ENCODE measurements around the gene TENT5A. TPM values are rescaled to one million over a fixed set of nuclear protein-coding genes. Genes with fewer than 3 reads are reported as not detected.
"Not testable (repeated sequence)": the region's sequence is repeated elsewhere in the genome, so short reads cannot be mapped to it uniquely, and the experiment has no call there.

Gene TENT5A
- total RNA-seq, 6 experiments from 2014 or later, result 52.7 to 67.2 (median 62.0) TPM

DNA sequence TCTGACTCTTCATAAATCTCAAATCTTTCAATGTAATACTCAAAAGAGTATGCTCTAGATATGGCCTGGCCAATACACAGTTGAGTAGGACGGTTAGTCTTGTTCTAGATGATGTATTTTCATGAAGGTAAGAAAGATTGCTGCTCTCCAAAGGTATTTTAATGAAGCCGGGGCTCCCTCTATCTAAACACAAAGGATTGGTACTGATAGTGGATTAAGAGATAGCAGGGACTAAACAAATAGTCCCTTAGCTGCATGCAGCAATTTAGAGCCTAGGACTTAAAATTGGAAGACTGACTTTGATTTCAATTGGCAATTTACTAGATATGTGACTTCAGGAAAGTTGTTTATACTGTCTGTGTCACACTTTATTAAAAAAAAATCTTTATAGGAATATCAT lies 31.4 kb upstream of the TENT5A start:
- TF ChIP-seq, protein P1, sequence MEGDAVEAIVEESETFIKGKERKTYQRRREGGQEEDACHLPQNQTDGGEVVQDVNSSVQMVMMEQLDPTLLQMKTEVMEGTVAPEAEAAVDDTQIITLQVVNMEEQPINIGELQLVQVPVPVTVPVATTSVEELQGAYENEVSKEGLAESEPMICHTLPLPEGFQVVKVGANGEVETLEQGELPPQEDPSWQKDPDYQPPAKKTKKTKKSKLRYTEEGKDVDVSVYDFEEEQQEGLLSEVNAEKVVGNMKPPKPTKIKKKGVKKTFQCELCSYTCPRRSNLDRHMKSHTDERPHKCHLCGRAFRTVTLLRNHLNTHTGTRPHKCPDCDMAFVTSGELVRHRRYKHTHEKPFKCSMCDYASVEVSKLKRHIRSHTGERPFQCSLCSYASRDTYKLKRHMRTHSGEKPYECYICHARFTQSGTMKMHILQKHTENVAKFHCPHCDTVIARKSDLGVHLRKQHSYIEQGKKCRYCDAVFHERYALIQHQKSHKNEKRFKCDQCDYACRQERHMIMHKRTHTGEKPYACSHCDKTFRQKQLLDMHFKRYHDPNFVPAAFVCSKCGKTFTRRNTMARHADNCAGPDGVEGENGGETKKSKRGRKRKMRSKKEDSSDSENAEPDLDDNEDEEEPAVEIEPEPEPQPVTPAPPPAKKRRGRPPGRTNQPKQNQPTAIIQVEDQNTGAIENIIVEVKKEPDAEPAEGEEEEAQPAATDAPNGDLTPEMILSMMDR (IDR thresholded peaks at IDR 0.05), result no peak
- Mint-ChIP-seq H3K27me3 (ENCODE audit: insufficient read depth) (no peaks in the 10 kb centered on the region), H3K4me1 (ENCODE audit: low read depth) (peaks cover 33% of the 10 kb centered on the region), H3K27ac (no peak overlapping the region), H3K36me3 (ENCODE audit: low read depth) (0 out of 2 replicates have a peak, but pooled peaks cover 5% of the 10 kb centered on the region), H3K9me3 (no peaks in the 10 kb centered on the region), H3K4me3 (no peak overlapping the region)
- DNase-seq, result no peak

DNA sequence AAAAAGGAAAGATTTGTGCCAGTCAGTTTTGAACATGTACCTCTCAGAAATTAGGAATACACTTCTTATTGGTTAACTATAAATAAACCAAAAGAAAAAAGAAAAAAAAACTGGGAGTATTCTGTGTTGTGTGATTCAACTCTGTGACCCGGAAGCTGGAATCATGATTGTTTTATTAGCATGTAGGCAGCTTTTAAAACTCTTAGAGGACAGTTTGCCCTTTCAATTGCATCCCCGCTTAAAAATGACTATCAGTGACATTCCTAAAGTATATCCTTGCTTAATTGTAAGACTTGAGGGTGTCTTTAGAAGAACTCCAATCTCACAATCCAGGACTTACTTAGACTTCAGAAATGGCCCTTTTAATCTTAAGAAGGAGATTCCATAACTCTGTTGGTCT lies 29.1 kb upstream of the TENT5A start:
- no peak overlapping the region for H3K4me3 Mint-ChIP-seq
- no peaks in the 10 kb centered on the region for H3K27me3 Mint-ChIP-seq (ENCODE audit: insufficient read depth)
- peaks cover 5% of the 10 kb centered on the region; the same call in 1 of the 2 replicates for H3K36me3 Mint-ChIP-seq (ENCODE audit: low read depth)
- H3K9me3 Mint-ChIP-seq, result no peaks in the 10 kb centered on the region
- H3K27ac Mint-ChIP-seq, result no peak overlapping the region
- TF ChIP-seq, protein P1 (IDR thresholded peaks at IDR 0.05), result no peak
- peaks cover 11% of the 10 kb centered on the region for H3K4me1 Mint-ChIP-seq (ENCODE audit: low read depth)
- DNase-seq, result no peak

DNA sequence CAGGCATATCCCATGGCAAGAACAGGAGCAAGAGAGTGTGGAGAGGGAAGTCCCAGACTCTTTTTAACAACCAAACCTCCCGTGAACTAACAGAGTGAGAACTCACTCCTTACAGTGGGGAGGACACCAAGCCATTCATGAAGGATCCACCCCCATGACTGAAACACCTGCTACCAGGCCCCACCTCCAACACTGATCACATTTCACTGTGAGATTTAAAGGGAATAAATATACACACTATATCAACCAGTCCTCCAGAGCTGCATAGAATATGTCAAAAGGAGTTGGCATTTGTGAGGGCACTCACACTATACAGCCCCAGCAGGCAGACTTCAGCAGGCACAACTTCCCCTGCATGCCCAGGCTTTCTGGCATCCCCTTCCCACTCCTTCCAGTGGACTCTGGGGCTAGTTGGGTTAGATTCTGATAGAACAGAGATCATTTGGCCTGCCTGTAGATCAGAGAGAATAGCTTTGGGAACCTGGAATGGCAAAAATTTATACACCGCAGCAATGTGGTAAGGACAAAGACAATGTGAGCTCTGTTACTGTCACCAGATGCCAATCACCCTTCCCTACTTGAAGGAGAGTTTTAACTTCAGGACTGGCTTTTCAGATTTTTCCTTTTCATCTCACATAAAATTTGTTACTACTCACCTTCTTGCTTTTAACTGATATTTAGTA lies 25.2 kb upstream of the TENT5A start:
- no peak overlapping the region for H3K4me3 Mint-ChIP-seq
- no peak overlapping the region for H3K27ac Mint-ChIP-seq
- peaks cover 11% of the 10 kb centered on the region; the same call in 1 of the 2 replicates for H3K36me3 Mint-ChIP-seq (ENCODE audit: low read depth)
- no peaks in the 10 kb centered on the region; the same call in 1 of the 2 replicates for H3K27me3 Mint-ChIP-seq (ENCODE audit: insufficient read depth)
- DNase-seq, result no peak
- no peaks in the 10 kb centered on the region for H3K9me3 Mint-ChIP-seq
- H3K4me1 Mint-ChIP-seq (ENCODE audit: low read depth), result peaks cover 18% of the 10 kb centered on the region
- TF ChIP-seq, protein P1 (IDR thresholded peaks at IDR 0.05), result no peak

- H3K27me3 Mint-ChIP-seq (ENCODE audit: insufficient read depth); H3K36me3 Mint-ChIP-seq (ENCODE audit: low read depth); H3K4me3 Mint-ChIP-seq; H3K27ac Mint-ChIP-seq; DNase-seq; H3K9me3 Mint-ChIP-seq: not testable (repeated sequence)
- peaks cover 33% of the 10 kb centered on the region for H3K4me1 Mint-ChIP-seq (ENCODE audit: low read depth)
Observed at GRCh38 chr6:81776219-81776618, 23.7 kb upstream of the TENT5A start.

- no peaks in the 10 kb centered on the region; the same call in 1 of the 2 replicates for H3K27me3 Mint-ChIP-seq (ENCODE audit: insufficient read depth)
- H3K36me3 Mint-ChIP-seq (ENCODE audit: low read depth), result peaks cover 6% of the 10 kb centered on the region; the same call in 1 of the 2 replicates
- H3K4me3 Mint-ChIP-seq, result no peak overlapping the region
- TF ChIP-seq, protein P1 (IDR thresholded peaks at IDR 0.05), result no peak
- no peak overlapping the region for H3K27ac Mint-ChIP-seq
- H3K4me1 Mint-ChIP-seq (ENCODE audit: low read depth), result peaks cover 50% of the 10 kb centered on the region
- no peaks in the 10 kb centered on the region for H3K9me3 Mint-ChIP-seq
- DNase-seq, result no peak
Observed at GRCh38 chr6:81774542-81774941, 22.1 kb upstream of the TENT5A start.

DNA sequence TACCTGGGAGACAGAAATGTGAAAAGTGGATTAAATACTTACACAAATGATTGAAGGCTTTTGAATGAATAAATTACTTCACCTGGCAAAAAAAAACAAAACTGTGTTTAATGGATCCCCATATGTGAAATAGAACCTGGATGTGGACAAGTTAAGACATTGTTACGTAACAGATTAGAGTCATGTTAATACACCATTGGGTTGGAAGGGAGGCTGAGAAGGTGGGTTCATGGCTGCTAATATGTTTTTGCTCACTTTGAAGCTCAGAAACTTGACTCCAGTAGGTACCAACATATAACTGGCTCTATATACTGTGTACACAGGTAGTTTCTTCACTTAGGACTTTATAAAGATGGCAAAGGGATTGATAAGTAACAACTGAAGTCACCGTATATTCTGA lies 21.4 kb upstream of the TENT5A start:
- DNase-seq, result no peak
- Mint-ChIP-seq H3K9me3 (no peaks in the 10 kb centered on the region), H3K36me3 (ENCODE audit: low read depth) (peaks cover 6% of the 10 kb centered on the region; the same call in 1 of the 2 replicates), H3K4me1 (ENCODE audit: low read depth) (peaks cover 56% of the 10 kb centered on the region), H3K4me3 (no peak overlapping the region), H3K27ac (no peak overlapping the region), H3K27me3 (ENCODE audit: insufficient read depth) (no peaks in the 10 kb centered on the region; the same call in 1 of the 2 replicates)
- TF ChIP-seq, protein P1 (IDR thresholded peaks at IDR 0.05), result no peak

All from HFFc6 (cell line).